H1 (cell line): Measurements from ENCODE around the gene PDXP. TPM values are rescaled to one million over a fixed set of nuclear protein-coding genes. Genes with fewer than 3 reads are reported as not detected.

Experiments
- CTCF ChIA-PET: fragments of 300-600 bp; sonication (Branson Sonifier 250); formaldehyde crosslinking; loops from one replicate; lab custom pipeline; 2021; ENCODE audit not compliant: partially characterized antibody; lab: Charles Lee
- POLR2A ChIA-PET: fragments of 300-600 bp; sonication (Branson Sonifier 250); formaldehyde crosslinking; loops from one replicate; lab custom pipeline; 2021; ENCODE audit warnings: inconsistent platforms; ENCODE audit not compliant: partially characterized antibody; lab: Charles Lee
- DNase-seq, 2 experiments: peaks; one replicate each; pipeline versions ENCODE4 v3.0.0 to v3.0.0-alpha.2; 2010 to 2022; ENCODE audit warnings: low spot score in 2 of 2, low read depth in 1 of 2, mixed read lengths in 1 of 2
- FAIRE-seq: peaks from 2 replicates; lab custom pipeline; 2011; peaks lifted over from hg19 to GRCh38; lab: Jason Lieb, UNC
- H2AFZ ChIP-seq: 2 replicates; pipeline ENCODE4 v1.8.1; 2012; ENCODE audit warnings: low read length, inconsistent platforms
- H2AK5ac ChIP-seq: 2 replicates; pipeline ENCODE4 v1.6.1; 2013; ENCODE audit warnings: low read depth, low read length
- H2BK120ac ChIP-seq: replicated peaks from 2 replicates; pipeline ENCODE3; 2013; ENCODE audit warnings: low read depth, low read length, inconsistent platforms
- H2BK12ac ChIP-seq: 2 replicates; pipeline ENCODE4 v1.6.1; 2013; ENCODE audit warnings: low read depth, low read length
- H2BK15ac ChIP-seq: 2 replicates; pipeline ENCODE4 v1.6.1; 2013; ENCODE audit warnings: low read length
- H2BK20ac ChIP-seq: 2 replicates; pipeline ENCODE4 v1.6.1; 2013; ENCODE audit warnings: low read length
- H2BK5ac ChIP-seq: 2 replicates; pipeline ENCODE4 v1.6.1; 2013; ENCODE audit warnings: low read depth, low read length
- H3K14ac ChIP-seq: 2 replicates; pipeline ENCODE4 v1.6.1; 2013; ENCODE audit warnings: inconsistent platforms; ENCODE audit not compliant: insufficient read length
- H3K18ac ChIP-seq: 2 replicates; pipeline ENCODE4 v1.6.1; 2013; ENCODE audit warnings: low read length; ENCODE audit errors: extremely low read depth
- H3K23ac ChIP-seq: 2 replicates; pipeline ENCODE4 v1.6.1; 2013; ENCODE audit warnings: inconsistent platforms; ENCODE audit not compliant: insufficient read length
- H3K23me2 ChIP-seq: 2 replicates; pipeline ENCODE4 v1.6.1; 2013; ENCODE audit warnings: low read depth, low read length
- H3K27ac ChIP-seq: 2 replicates; pipeline ENCODE4 v1.6.1; 2011; ENCODE audit warnings: low read depth, low read length, inconsistent platforms
- H3K27me3 ChIP-seq, 4 experiments: replicated peaks in 1 of 4; 1 replicate in 1 of 4; 2 replicates in 3 of 4; pipeline versions ENCODE4 v1.6.1 to v1.8.1; 2011 to 2013; ENCODE audit warnings: low read length in 3 of 4, mild to moderate bottlenecking in 3 of 4, inconsistent platforms in 2 of 4, mixed read lengths in 2 of 4, moderate library complexity in 1 of 4; ENCODE audit not compliant: control insufficient read depth in 3 of 4, insufficient read depth in 3 of 4; ENCODE audit errors: extremely low read depth in 1 of 4
- H3K36me3 ChIP-seq, 4 experiments: 2 replicates each; pipeline versions ENCODE4 v1.6.1 to v1.8.1; 2011 to 2013; ENCODE audit warnings: mild to moderate bottlenecking in 4 of 4, low read length in 3 of 4, moderate library complexity in 2 of 4, control low read depth in 1 of 4, inconsistent platforms in 1 of 4; ENCODE audit not compliant: insufficient read depth in 4 of 4, control insufficient read depth in 2 of 4
- H3K4ac ChIP-seq: replicated peaks from 2 replicates; pipeline ENCODE3; 2013; ENCODE audit warnings: low read length, low read depth, mixed read lengths, inconsistent platforms; ENCODE audit not compliant: insufficient read length
- H3K4me1 ChIP-seq, 4 experiments: replicated peaks in 1 of 4; 1 replicate in 1 of 4; 2 replicates in 3 of 4; pipeline versions ENCODE4 v1.6.1 to v1.8.1; 2011 to 2013; ENCODE audit warnings: low read length in 3 of 4, inconsistent platforms in 2 of 4, mixed read lengths in 1 of 4; ENCODE audit not compliant: insufficient read depth in 4 of 4, control insufficient read depth in 3 of 4
- H3K4me2 ChIP-seq, 2 experiments: 2 replicates each; pipeline versions ENCODE4 v1.6.1 to v1.8.1; 2011 to 2013; ENCODE audit warnings: low read depth in 2 of 2, low read length in 2 of 2, control low read depth in 1 of 2, inconsistent platforms in 1 of 2, mild to moderate bottlenecking in 1 of 2; ENCODE audit not compliant: insufficient read depth in 1 of 2
- H3K4me3 ChIP-seq, 4 experiments: fragments of 200-600, 300-600 bp in 1 of 4; sonication (generic), shearing (Covaris generic), sonication (Bioruptor Twin) in 1 of 4; 2 replicates each; pipeline versions ENCODE4 v1.5.1 to v1.8.1; 2011 to 2016; ENCODE audit warnings: low read length in 4 of 4, low read depth in 3 of 4, control low read depth in 2 of 4, inconsistent platforms in 2 of 4, mild to moderate bottlenecking in 2 of 4, mixed read lengths in 1 of 4, moderate library complexity in 1 of 4; ENCODE audit not compliant: insufficient read depth in 2 of 4; ENCODE audit errors: extremely low read depth in 1 of 4
- H3K56ac ChIP-seq: replicated peaks from 2 replicates; pipeline ENCODE3; 2013; ENCODE audit warnings: low read depth, mild to moderate bottlenecking, mixed read lengths, low read length, inconsistent platforms; ENCODE audit not compliant: insufficient read length
- H3K79me1 ChIP-seq: 2 replicates; pipeline ENCODE4 v1.6.1; 2013; ENCODE audit warnings: low read depth, low read length, control low read depth
- H3K79me2 ChIP-seq, 2 experiments: 2 replicates each; pipeline versions ENCODE4 v1.6.1 to v1.8.1; 2012 to 2013; ENCODE audit warnings: low read length in 2 of 2, mild to moderate bottlenecking in 2 of 2, inconsistent platforms in 1 of 2; ENCODE audit not compliant: insufficient read depth in 2 of 2, control insufficient read depth in 1 of 2
- H3K9ac ChIP-seq, 4 experiments: replicated peaks in 1 of 4; 1 replicate in 1 of 4; 2 replicates in 3 of 4; pipeline versions ENCODE4 v1.6.1 to v1.8.1; 2011 to 2013; ENCODE audit warnings: low read depth in 3 of 4, low read length in 3 of 4, control low read depth in 2 of 4, mild to moderate bottlenecking in 2 of 4, moderate library complexity in 2 of 4, inconsistent platforms in 1 of 4; ENCODE audit errors: extremely low read depth in 1 of 4
- H3K9me3 ChIP-seq, 2 experiments: 2 replicates each; pipeline versions ENCODE4 v1.6.1 to v1.8.1; 2012 to 2013; ENCODE audit warnings: mild to moderate bottlenecking in 2 of 2, moderate library complexity in 2 of 2, control low read depth in 1 of 2, inconsistent platforms in 1 of 2, low read depth in 1 of 2, low read length in 1 of 2, mixed read lengths in 1 of 2; ENCODE audit not compliant: insufficient read depth in 2 of 2
- H4K20me1 ChIP-seq, 2 experiments: replicated peaks in 1 of 2; 2 replicates each; pipeline versions ENCODE3 to v1.8.1; 2011 to 2013; ENCODE audit warnings: inconsistent platforms in 2 of 2, low read length in 2 of 2, mild to moderate bottlenecking in 1 of 2; ENCODE audit not compliant: insufficient read depth in 2 of 2, control insufficient read depth in 1 of 2
- H4K5ac ChIP-seq: 2 replicates; pipeline ENCODE4 v1.6.1; 2013; ENCODE audit warnings: low read length, low read depth, mixed read lengths, inconsistent platforms; ENCODE audit not compliant: insufficient read length
- H4K8ac ChIP-seq: 2 replicates; pipeline ENCODE4 v1.8.0; 2013; ENCODE audit warnings: mild to moderate bottlenecking, moderate library complexity, low read length, inconsistent platforms; ENCODE audit not compliant: insufficient read depth; ENCODE audit errors: extremely low read depth
- H4K91ac ChIP-seq: replicated peaks from 2 replicates; pipeline ENCODE3; 2013; ENCODE audit warnings: low read length, mixed read lengths, inconsistent platforms; ENCODE audit not compliant: insufficient read length
- ASH2L ChIP-seq: fragments of 200-600, 300-600 bp; sonication (generic); IDR thresholded peaks from one replicate; pipeline ENCODE4 v1.7.1; 2017; ENCODE audit warnings: low read length
- BACH1 ChIP-seq: IDR thresholded peaks from 2 replicates; pipeline ENCODE4 v1.6.1; 2012; ENCODE audit warnings: low read length, improper control_type of control experiment
- CBX8 ChIP-seq: fragments of 300-800, 300-1000 bp; sonication (generic); IDR thresholded peaks from 2 replicates; pipeline ENCODE4 v1.7.1; 2016; ENCODE audit warnings: low read depth, low read length, borderline replicate concordance
- JUND ChIP-seq: IDR thresholded peaks from 2 replicates; pipeline ENCODE4 v1.6.1; 2011; ENCODE audit warnings: mild to moderate bottlenecking, improper control_type of control experiment, low read length
- SIX5 ChIP-seq: IDR thresholded peaks from 2 replicates; pipeline ENCODE4 v1.6.1; 2011; ENCODE audit warnings: mild to moderate bottlenecking, low read depth, low read length
- TAF1 ChIP-seq: IDR thresholded peaks from 2 replicates; pipeline ENCODE4 v1.6.1; 2011; ENCODE audit warnings: mild to moderate bottlenecking, low read depth, low read length
- TAF7 ChIP-seq: optimal IDR thresholded peaks from 2 replicates; pipeline ENCODE3; 2011; ENCODE audit warnings: low read depth, mild to moderate bottlenecking, inconsistent platforms, low read length, moderate library complexity, borderline replicate concordance
- TEAD4 ChIP-seq: IDR thresholded peaks from 2 replicates; pipeline ENCODE4 v1.6.1; 2012; ENCODE audit warnings: low read depth, low read length, inconsistent platforms, mixed read lengths
- WGBS, 2 experiments: shearing (Covaris generic) in 1 of 2; methylation state at CpG; one replicate each; pipeline versions ENCODE4 v1.1.6 to v1.1.7; 2013 to 2015; ENCODE audit warnings: low lambda C conversion rate in 2 of 2, mixed read lengths in 2 of 2, inconsistent platforms in 1 of 2, low coverage in 1 of 2, missing lambda C conversion rate in 1 of 2; ENCODE audit not compliant: insufficient replicate concordance in 2 of 2, insufficient coverage in 1 of 2, insufficient read length in 1 of 2; ENCODE audit errors: extremely low coverage in 1 of 2, missing lambda C conversion rate in 1 of 2; 5-methylcytosine and 5-hydroxymethylcytosine counted together
- long read RNA-seq, 2 experiments: library from RNA in 1 of 2; library from capped mRNA in 1 of 2; stranded (forward); transcript quantifications; one replicate each; pipeline ENCODE4 v2.0.0, GENCODE V29; 2021; ENCODE audit warnings: inconsistent platforms in 1 of 2
- polyA minus RNA-seq, 3 experiments: library from RNA; depleted of rRNA, polyadenylated mRNA; stranded (reverse); fragments of >200 nt; gene quantifications; 1 replicate in 2 of 3; 2 replicates in 1 of 3; pipeline ENCODE4 v1.2.3, GENCODE V29; 2011
- polyA plus RNA-seq, 7 experiments: library from polyadenylated mRNA; depleted of rRNA in 3 of 7; stranded (reverse) in 5 of 7; unstranded in 2 of 7; fragments of >200 nt in 5 of 7; fragments of 200-250 nt in 2 of 7; gene quantifications; 1 replicate in 5 of 7; 2 replicates in 1 of 7; 4 replicates in 1 of 7; pipeline versions ENCODE4 v1.2.1 to v1.2.3, GENCODE V29; 2011 to 2013; ENCODE audit warnings: missing spikeins in 2 of 7, mixed read lengths in 2 of 7
- total RNA-seq: library from RNA; stranded (reverse); fragmentation: NEBNext Ultra II Directional; extraction: Animal tissue kit (Norgen Biotek cat#: 25700); gene quantifications from 2 replicates; pipeline ENCODE4 v1.2.1, GENCODE V29; 2021

Gene PDXP
- total RNA-seq (35.7 and 36.6 TPM in 2 replicates), polyA plus RNA-seq (2011; rRNA removed) (67.7 and 74.8 TPM in 2 replicates), polyA minus RNA-seq (2011; rRNA and poly(A)+ RNA removed) (31.8 and 36.4 TPM in 2 replicates)
- 47.4 TPM for polyA plus RNA-seq (2011; cell fraction: cytosol; rRNA removed)
- 60.6 TPM for polyA plus RNA-seq (2011; cell fraction: nucleus; rRNA removed)
- polyA plus RNA-seq (2012, experiment 1 of 2), result 33.3 to 46.0 TPM (median 43.7 TPM) in 4 replicates
- polyA plus RNA-seq (2012, experiment 2 of 2), result 66.6 TPM
- polyA plus RNA-seq (2013, experiment 1 of 2), result 33.9 TPM
- 31.0 TPM for polyA plus RNA-seq (2013, experiment 2 of 2)
- polyA minus RNA-seq (2011; cell fraction: cytosol; rRNA and poly(A)+ RNA removed), result 30.2 TPM
- polyA minus RNA-seq (2011; cell fraction: nucleus; rRNA and poly(A)+ RNA removed), result 13.4 TPM
- long read RNA-seq, experiment 1, transcript PDXP-201 (2 exons, 2,010 nt), result major isoform, 73 of 74 reads
- long read RNA-seq, experiment 1, partial matches to known transcripts, result 0 of 74 reads
- long read RNA-seq, experiment 1, other reads (novel, unspliced or antisense), result 1 of 74 reads
- long read RNA-seq, experiment 2, result 0 reads

- no peak within 1 kb of the TSS for H3K27ac ChIP-seq
- H2AK5ac ChIP-seq, result peak within 1 kb of the TSS; percentile 9; the same call in 1 of the 2 replicates
- peaks cover 11% of the 10 kb centered on the region for H3K23me2 ChIP-seq
- H3K4me2 ChIP-seq, result peak within 1 kb of the TSS; percentile 93 to 96
- H3K79me1 ChIP-seq, result peaks cover 19% of the 10 kb centered on the region
- no peaks in the 10 kb centered on the region for H3K9me3 ChIP-seq
- peak within 1 kb of the TSS; percentile 86 for H4K8ac ChIP-seq
- DNase-seq (peak; percentile 98 to 99), FAIRE-seq (peak; percentile 99)
- peak within 1 kb of the TSS; percentile 27; the same call in 1 of the 2 replicates for H2BK12ac ChIP-seq
- H3K4ac ChIP-seq, result peak within 1 kb of the TSS; percentile 88
- ChIA-PET POLR2A (interaction anchor here (0.6 to 5.1 kb wide), 22 partner anchors 9 to 150 kb away, joined by 3 to 37 read pairs (median 4); partner anchors contain the start of genes GCAT, LGALS1 and TRIOBP), CTCF (interaction anchor here (0.7 to 12.1 kb wide), 18 partner anchors 9 to 1649 kb away, joined by 3 to 165 read pairs (median 4); partner anchors contain the start of genes GGA1, LGALS1 and SH3BP1)
- H3K4me1 ChIP-seq, result peaks cover 0 to 21% (median 6%) of the 10 kb centered on the region in 4 experiments; a peak in 5 of 7 replicates
- 1% methylated on average over 83 of the region's 101 CpGs; no CpG with 5 or more reads in 1 of the 2 experiments for WGBS, 2 experiments
- peaks cover 25 to 40% of the 10 kb centered on the region in 2 experiments; a peak in 3 of 4 replicates for H3K79me2 ChIP-seq
- peak within 1 kb of the TSS; percentile 75; the same call in 1 of the 2 replicates for H2BK15ac ChIP-seq
- no peak within 1 kb of the TSS for H3K23ac ChIP-seq
- H2AFZ ChIP-seq, result peak within 1 kb of the TSS; percentile 89
- H3K36me3 ChIP-seq, result peaks cover 0 to 3% (median 0%) of the 10 kb centered on the region in 4 experiments; a peak in 1 of 8 replicates
- no peak within 1 kb of the TSS for H3K56ac ChIP-seq
- H4K91ac ChIP-seq, result peak within 1 kb of the TSS; percentile 90
- H3K18ac ChIP-seq, result peak within 1 kb of the TSS; percentile 73
- H2BK20ac ChIP-seq, result no peak within 1 kb of the TSS
- H4K5ac ChIP-seq, result peak within 1 kb of the TSS; percentile 63
- no peak within 1 kb of the TSS for H3K14ac ChIP-seq
- H3K4me3 ChIP-seq, result peak within 1 kb of the TSS; percentile 71 to 94 (median 76)
- peak within 1 kb of the TSS; percentile 62 to 78 (median 72) for H3K9ac ChIP-seq
- H4K20me1 ChIP-seq, result peaks cover 17 to 29% of the 10 kb centered on the region in 2 experiments
- H2BK5ac ChIP-seq, result no peak within 1 kb of the TSS; the same call in 1 of the 2 replicates
- H3K27me3 ChIP-seq, result no peaks in the 10 kb centered on the region
- H2BK120ac ChIP-seq, result no peak within 1 kb of the TSS
- TF ChIP-seq TAF1, result peak; percentile 51; the same call in 1 of the 2 replicates
- TF ChIP-seq CBX8, result no peak
- TF ChIP-seq ASH2L, result peak; percentile 10
- TF ChIP-seq TAF7, result peak; percentile 16
- no peak for TF ChIP-seq SIX5
- TF ChIP-seq BACH1, result peak; percentile 17; the same call in 1 of the 2 replicates
- TF ChIP-seq TEAD4, result no peak
- no peak for TF ChIP-seq JUND
Measured at GRCh38 chr22:37658133-37659065, at the start of gene PDXP. TSS of gene PDXP (plus strand) at chr22:37658723. CDS start at chr22:37658783, 60 bp downstream.
